ENCODE measurements around the gene HDLBP.

Gene HDLBP

DNA sequence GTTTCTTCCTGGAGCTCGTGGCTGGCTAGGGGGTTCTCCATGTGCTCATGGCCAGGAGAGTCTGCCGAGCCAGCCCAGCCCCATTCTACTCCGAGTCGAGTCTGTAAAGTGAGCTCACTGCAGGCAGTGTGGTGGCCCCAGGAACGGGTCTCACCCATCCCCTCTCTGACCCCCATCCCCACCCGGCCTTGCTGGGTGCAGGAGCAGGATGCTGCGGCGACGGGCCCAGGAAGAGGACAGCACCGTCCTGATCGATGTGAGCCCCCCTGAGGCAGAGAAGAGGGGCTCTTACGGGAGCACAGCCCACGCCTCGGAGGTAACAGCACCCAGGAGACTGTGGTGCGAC lies 125.6 kb downstream of the HDLBP start:
- no peak for ATAC-seq

DNA sequence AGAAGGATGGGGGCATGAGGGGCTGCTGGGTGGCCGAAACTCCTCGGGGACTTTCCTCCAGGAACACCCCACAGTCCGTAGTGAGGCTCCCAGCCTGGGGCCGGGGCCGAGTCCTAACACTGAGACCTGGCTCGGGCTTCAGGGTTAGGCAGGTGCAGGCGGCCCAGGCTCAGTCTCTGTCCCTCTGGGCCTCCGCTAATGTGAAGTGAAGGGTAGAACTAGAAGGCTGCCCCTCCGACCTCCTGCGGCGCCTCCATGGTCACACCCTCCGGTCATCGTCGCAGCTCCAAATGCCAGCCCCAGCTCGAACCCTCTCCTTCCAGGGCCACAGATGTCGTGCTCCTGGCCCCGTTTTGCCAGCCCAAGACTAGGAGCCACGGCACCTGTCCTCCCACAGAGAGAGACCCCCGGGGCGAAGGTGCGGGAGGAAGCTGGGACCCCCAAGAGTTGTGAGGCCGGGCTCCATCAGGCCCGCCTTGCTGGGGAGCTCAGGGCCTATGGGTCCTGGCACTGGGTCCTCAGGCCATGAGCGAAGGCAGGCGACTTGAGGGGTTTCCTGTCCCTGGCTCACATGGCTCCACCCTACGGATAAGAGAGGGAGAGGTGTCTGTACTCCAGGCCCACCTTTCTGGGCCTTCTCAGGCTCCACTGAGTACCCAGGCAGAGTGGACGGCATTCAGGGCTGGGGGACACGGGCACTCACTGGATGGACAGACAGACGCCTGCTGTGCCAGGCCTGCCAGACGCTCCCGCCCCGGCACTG lies 126.2 kb downstream of the HDLBP start:
- ATAC-seq = no peak

DNA sequence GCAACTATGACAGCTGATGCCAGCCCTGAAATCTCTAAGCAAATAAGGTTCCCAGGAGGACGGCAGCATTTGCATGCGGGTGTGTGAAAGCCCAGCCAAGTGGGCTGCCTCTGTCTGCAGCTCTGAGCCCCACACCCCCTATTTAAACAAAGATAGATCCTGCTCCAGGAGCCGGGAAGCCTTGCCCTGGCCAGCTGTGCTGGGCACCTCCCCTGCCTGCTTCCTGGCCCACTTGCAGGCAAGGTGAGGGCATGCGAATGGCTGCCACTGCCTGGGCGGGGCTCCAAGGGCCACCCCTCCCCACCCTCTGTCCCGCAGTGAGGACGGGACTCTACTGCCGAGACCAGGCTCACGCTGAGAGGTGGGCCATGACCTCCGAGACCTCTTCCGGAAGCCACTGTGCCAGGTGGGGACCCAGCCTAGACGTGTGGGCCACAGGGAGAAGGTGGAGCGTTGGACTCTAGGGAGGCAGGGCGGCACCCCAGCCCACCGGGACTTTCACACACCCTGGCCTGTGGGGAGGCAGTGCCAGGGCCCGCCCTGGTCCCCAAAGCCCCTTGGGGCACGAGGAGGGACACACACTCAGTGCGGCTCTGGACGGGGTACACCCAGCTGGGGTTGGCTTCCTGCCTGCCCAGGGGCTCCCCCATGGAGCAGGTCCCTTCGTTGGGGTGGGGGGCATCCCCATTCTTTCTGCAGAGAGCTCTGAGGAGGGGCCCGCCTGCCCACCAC lies 126.9 kb downstream of the HDLBP start, which contains the start of gene ANO7:
Gene ANO7, plus strand, starts transcription at position 317 of the 732 bp plus-strand sequence. CDS start 1,387 bp downstream, outside the sequence.
- ATAC-seq = no peak

DNA sequence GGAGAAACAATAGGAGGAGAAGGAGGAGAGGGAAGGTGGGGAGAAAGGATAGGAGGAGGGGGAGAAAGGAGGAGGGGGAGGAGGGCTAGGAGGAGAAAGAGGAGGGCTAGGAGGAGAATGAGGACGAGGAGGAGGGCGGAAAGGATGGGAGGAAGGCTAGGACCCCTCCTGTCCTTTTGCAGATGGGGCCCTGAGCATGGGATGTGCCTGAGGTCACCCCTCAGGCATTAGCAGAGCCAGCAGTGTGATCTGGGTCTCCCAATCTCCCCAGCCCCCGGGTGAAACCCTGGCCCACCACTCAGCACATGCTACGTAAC lies 127.6 kb downstream of the HDLBP start:
- no peak for ATAC-seq

- ATAC-seq = no peak
Observed at GRCh38 chr2:241187101-241187917, 128.2 kb downstream of the HDLBP start.

DNA sequence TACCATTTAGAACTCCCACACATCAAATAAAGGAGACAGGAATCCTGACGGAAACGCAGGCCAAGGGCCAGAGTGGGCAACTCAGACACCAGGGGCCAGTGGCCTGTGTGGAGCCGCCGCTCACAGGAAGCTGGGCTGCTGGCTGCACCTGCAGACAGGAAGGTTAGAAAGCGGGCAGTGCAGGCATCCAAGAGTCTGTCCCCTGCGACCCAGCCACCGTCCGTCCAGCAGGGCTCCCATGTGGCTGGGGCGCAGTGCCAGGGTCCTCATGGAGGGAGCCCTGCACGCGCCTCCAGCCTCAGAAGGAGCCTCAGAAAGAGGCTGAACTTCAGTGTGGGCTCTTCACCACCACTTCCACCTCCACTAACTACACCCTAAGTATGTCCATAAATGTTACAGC lies 129.5 kb downstream of the HDLBP start:
- ATAC-seq = no peak

DNA sequence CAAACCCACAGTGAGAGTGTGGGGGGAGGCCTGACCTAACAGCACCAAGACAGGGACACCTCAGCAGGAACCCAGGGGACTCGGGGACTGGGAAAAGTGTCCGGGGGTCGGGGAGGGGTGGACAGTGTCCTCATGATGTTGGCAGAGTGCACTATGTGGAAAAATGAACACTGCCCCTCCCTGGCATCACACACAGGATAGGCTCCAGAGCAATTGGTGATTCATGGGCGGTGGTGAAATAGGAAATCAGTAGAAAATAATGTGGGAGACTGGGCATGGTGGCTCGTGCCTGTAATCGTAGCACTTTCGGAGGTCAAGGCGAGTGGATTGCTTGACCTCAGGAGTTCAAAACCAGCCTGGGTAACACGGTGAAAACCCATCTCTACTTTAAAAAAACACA lies 130.6 kb downstream of the HDLBP start:
- ATAC-seq = no peak

- no peak for ATAC-seq
Observed at GRCh38 chr2:241183221-241183620, 132.3 kb downstream of the HDLBP start.

DNA sequence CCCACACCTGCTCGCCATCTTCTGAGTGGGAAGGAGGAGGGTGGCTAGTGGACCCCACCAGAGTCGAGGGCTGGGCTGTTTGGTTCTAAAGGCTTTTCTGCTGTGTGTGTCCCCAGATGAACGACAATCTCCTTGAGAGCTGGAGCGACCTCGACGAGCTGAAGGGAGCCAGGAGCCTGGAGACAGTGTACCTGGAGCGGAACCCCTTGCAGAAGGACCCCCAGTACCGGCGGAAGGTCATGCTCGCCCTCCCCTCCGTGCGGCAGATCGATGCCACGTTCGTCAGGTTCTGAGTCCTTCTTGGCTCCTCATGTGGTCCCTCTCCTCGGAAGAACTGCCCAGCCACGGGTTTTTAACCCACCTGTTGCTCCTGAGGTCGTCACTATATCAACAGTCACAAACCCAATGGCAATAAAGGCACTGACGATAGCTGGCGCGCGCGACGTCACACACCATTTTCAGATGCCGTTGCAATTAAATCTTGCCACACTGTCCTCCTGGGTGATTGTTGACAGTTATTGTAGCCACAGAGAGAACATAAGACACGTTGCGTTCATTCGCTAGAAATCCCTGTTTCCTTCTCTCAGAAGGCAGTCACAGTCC lies 132.8 kb downstream of the HDLBP start:
- ATAC-seq = no peak

GRCh38 chr2:241182126-241182525 lies 133.3 kb downstream of the HDLBP start:
- no peak for ATAC-seq

GRCh38 chr2:241180495-241180894 lies 135.0 kb downstream of the HDLBP start:
- no peak for ATAC-seq

GRCh38 chr2:241179899-241180298 lies 135.6 kb downstream of the HDLBP start:
- peak; percentile 95 for ATAC-seq

DNA sequence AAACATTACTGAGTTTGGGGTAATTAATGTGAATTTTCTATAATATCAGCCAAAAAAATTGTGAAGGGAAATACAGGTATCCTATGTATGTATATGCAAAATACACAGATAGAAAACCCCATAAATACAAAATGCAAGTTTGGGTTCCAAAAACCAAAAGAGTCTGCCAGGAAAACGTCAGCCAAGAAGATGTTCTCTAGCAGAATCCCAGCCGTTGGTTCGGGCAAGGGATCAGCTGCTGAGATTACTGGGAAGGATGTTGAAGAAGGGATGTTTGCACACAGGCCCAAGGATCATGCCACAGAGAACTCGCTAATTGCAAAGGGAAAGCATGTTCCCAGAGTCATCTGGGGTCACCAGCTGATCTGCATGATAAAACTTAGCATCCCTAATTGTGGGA lies 136.5 kb downstream of the HDLBP start:
- no peak for ATAC-seq

DNA sequence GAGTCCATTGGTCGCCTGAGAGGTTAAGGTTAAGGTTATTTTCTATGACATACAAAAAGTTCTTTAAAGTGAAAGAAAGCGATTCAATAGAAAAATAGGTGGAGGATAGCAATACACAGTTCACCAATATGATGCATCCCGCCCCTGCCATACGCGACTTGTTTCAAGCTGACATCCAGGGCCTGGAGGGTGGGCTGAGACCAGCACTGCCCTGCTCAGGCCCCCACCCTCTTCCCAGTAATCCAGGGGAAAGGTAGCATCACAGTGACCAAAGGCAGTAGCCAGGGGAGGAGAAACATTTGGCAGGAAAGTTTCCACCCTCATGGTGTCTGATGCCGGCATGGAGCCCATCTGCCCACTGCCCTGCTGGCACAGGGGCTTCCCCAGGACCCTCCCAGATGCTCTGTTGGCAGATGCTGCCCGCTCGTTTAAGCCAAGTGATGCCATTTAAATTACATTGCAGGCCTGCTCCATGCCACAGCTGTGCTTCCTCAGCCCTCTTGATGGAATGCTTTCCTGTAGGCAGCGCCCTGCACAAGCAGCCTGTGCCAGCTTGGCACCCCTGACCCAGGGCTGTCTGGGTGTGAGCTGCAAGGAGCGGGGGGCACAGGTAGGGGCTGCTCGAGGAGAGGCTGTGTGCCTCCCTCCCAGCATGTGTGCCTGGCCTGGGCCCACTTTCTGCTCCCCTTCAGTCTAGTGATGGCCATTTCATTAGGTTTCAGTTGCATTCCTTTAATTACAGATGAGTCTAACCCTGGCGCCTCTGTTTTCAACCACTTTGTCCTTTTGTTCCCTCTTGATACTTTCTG lies 137.7 kb downstream of the HDLBP start:
- no peak for ATAC-seq

Measured in activated CD4-positive, CD25-positive, alpha-beta regulatory T cell treated with anti-CD3 and anti-CD28 coated beads, Interleukin-2, amount 50 U/mL, for 24 hours (primary cell).